ENCODE data around the gene ZNF223.

Gene ZNF223

GRCh38 chr19:44111910-44112463 is 60.2 kb downstream of the ZNF223 start:
- H3K36me3 ChIP-seq (ENCODE audit: insufficient read depth, low read length), result peaks cover 6% of the 10 kb centered on the region; the same call in 1 of the 2 replicates
- H2AFZ ChIP-seq (ENCODE audit: low read length), result no peak overlapping the region
- peaks cover 8% of the 10 kb centered on the region; the same call in 1 of the 2 replicates for H3K9me3 ChIP-seq (ENCODE audit: insufficient read depth, low read depth, low read length)
- no peak for TF ChIP-seq EZH2phosphoT487 (IDR thresholded peaks at IDR 0.05; ENCODE audit: borderline replicate concordance)
- no peak for TF ChIP-seq CTCF (conservative IDR thresholded peaks at IDR 0.05; ENCODE audit: low read length)
- peaks cover 13% of the 10 kb centered on the region for H3K79me2 ChIP-seq (ENCODE audit: insufficient read depth, low read length)
- H3K4me2 ChIP-seq (ENCODE audit: low read depth, low read length, poor library complexity, severe bottlenecking), result peak overlapping the region; percentile 80
- no peaks in the 10 kb centered on the region for H4K20me1 ChIP-seq (ENCODE audit: insufficient read depth, low read length, poor library complexity, severe bottlenecking)
- peaks cover 13% of the 10 kb centered on the region for H3K4me1 ChIP-seq (ENCODE audit: insufficient read depth, low read length, poor library complexity, severe bottlenecking)
- peak overlapping the region; percentile 83 for H3K9ac ChIP-seq (ENCODE audit: low read depth, low read length, poor library complexity, severe bottlenecking)
- no peaks in the 10 kb centered on the region for H3K27me3 ChIP-seq (ENCODE audit: insufficient read depth, low read length, poor library complexity, severe bottlenecking)
- no peaks in the 10 kb centered on the region for H3F3A ChIP-seq (ENCODE audit: low read depth)
- H3K9me2 ChIP-seq (replicated peaks; ENCODE audit: low read depth, low read length), result no peaks in the 10 kb centered on the region
- H3K4me3 ChIP-seq (ENCODE audit: low read length, poor library complexity, severe bottlenecking), result peak overlapping the region; percentile 78

DNA sequence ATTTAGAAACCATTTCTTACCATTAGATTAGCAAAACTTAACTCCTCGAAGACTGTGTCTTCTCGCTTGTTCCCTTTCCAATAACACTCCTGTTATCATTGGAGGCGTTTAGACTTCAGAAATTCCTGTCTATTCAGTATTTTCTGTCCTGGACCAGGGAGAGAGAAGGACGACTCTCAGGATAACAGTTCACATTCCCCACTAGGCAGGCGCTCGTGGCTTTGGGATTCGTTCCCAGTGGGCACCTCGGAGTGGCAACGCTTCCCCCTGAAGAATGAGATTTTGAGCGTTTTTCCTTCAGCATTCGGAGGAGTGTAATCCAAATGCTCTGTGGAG is 60.9 kb downstream of the ZNF223 start:
- peak overlapping the region; percentile 96 for H2AFZ ChIP-seq (ENCODE audit: low read length)
- H3K79me2 ChIP-seq (ENCODE audit: insufficient read depth, low read length), result peaks cover 13% of the 10 kb centered on the region
- no peaks in the 10 kb centered on the region for H3K9me2 ChIP-seq (replicated peaks; ENCODE audit: low read depth, low read length)
- no peaks in the 10 kb centered on the region for H3K27me3 ChIP-seq (ENCODE audit: insufficient read depth, low read length, poor library complexity, severe bottlenecking)
- 0 out of 2 replicates have a peak, but pooled peaks cover 4% of the 10 kb centered on the region for H3K9me3 ChIP-seq (ENCODE audit: insufficient read depth, low read depth, low read length)
- H3F3A ChIP-seq (ENCODE audit: low read depth), result no peaks in the 10 kb centered on the region
- H3K36me3 ChIP-seq (ENCODE audit: insufficient read depth, low read length), result no peaks in the 10 kb centered on the region
- peak overlapping the region; percentile 83 for H3K9ac ChIP-seq (ENCODE audit: low read depth, low read length, poor library complexity, severe bottlenecking)
- peak overlapping the region; percentile 78 for H3K4me3 ChIP-seq (ENCODE audit: low read length, poor library complexity, severe bottlenecking)
- TF ChIP-seq EZH2phosphoT487 (IDR thresholded peaks at IDR 0.05; ENCODE audit: borderline replicate concordance) (no peak), CTCF (conservative IDR thresholded peaks at IDR 0.05; ENCODE audit: low read length) (no peak)
- H3K4me1 ChIP-seq (ENCODE audit: insufficient read depth, low read length, poor library complexity, severe bottlenecking), result peaks cover 13% of the 10 kb centered on the region
- no peaks in the 10 kb centered on the region for H4K20me1 ChIP-seq (ENCODE audit: insufficient read depth, low read length, poor library complexity, severe bottlenecking)
- H3K4me2 ChIP-seq (ENCODE audit: low read depth, low read length, poor library complexity, severe bottlenecking), result peak overlapping the region; percentile 80

DNA sequence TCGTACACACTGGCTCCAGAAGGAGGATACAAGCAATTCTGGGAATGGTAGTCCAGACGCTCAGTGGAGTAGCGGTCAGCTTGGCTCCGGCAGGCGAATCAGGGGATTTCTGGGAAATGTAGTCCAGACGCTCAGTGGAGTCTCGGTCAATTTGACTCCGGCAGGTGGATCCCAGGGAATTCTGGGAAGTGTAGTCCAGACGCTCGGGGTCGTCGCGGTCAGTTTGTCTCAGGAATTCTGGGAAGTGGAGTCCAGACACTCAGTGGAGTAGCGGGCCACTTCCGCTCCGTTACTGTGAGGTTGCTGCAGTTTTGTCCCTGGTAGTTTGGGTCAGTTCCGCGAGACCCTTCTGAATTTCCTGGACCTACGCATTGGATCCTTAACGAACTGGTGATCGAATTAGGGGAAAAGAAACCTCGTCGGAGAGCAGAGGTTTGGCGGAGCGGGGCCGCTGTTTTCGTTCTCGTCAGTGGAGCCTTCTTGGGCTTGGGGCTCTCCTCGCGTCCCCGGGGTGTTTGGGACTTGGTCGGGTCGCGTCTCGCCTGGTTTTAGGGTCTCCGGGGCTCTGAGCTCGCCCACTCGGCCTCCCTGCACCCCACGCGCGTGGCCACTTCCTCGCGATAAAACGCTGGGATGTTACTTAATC is 61.4 kb downstream of the ZNF223 start, which contains the start of gene ZNF225:
Gene ZNF225 (plus strand): TSS at position 262 of the 646 bp plus-strand sequence. CDS start 2,429 bp downstream, outside the sequence.
- Histone ChIP-seq H3K4me2 (ENCODE audit: low read depth, low read length, poor library complexity, severe bottlenecking) (peak within 1 kb of the TSS; percentile 80), H3K27me3 (ENCODE audit: insufficient read depth, low read length, poor library complexity, severe bottlenecking) (no peaks in the 10 kb centered on the region), H3K9me2 (replicated peaks; ENCODE audit: low read depth, low read length) (no peaks in the 10 kb centered on the region), H3K4me1 (ENCODE audit: insufficient read depth, low read length, poor library complexity, severe bottlenecking) (peaks cover 13% of the 10 kb centered on the region), H4K20me1 (ENCODE audit: insufficient read depth, low read length, poor library complexity, severe bottlenecking) (no peaks in the 10 kb centered on the region), H2AFZ (ENCODE audit: low read length) (peak within 1 kb of the TSS; percentile 97), H3K9me3 (ENCODE audit: insufficient read depth, low read depth, low read length) (0 out of 2 replicates have a peak, but pooled peaks cover 3% of the 10 kb centered on the region), H3K36me3 (ENCODE audit: insufficient read depth, low read length) (peaks cover 2% of the 10 kb centered on the region; the same call in 1 of the 2 replicates), H3K4me3 (ENCODE audit: low read length, poor library complexity, severe bottlenecking) (peak within 1 kb of the TSS; percentile 78), H3F3A (ENCODE audit: low read depth) (no peaks in the 10 kb centered on the region), H3K79me2 (ENCODE audit: insufficient read depth, low read length) (peaks cover 13% of the 10 kb centered on the region), H3K9ac (ENCODE audit: low read depth, low read length, poor library complexity, severe bottlenecking) (peak within 1 kb of the TSS; percentile 83)
- TF ChIP-seq CTCF (conservative IDR thresholded peaks at IDR 0.05; ENCODE audit: low read length) (no peak), EZH2phosphoT487 (IDR thresholded peaks at IDR 0.05; ENCODE audit: borderline replicate concordance) (no peak)

All from Loucy (cell line).